GM04503 (cell line): ENCODE measurements around the gene RABGAP1L.
"Not testable (repeated sequence)": the region's sequence is repeated elsewhere in the genome, so short reads cannot be mapped to it uniquely, and the experiment has no call there.

Source experiments
- DNase-seq: peaks from one replicate; pipeline ENCODE4 v3.0.0-alpha.2; 2012; ENCODE audit warnings: low read depth

Gene RABGAP1L

DNA sequence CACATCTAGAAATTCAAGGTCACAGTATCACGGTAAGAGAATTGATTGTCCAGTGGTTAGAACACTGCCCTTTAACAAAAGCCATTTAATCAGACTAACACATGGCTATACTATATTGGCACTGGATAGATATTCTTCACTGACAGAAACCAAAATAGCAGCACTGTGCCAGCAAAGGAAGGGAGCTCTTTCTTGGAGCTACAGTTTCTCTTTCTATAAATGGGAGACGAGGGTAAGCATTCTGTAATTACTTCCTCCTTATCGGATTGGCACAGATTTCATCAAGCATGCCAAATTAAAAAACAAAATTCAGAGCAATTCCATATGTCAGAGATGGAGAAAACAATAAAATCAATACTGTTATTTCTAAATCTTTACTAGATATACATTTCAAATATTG lies 724.7 kb downstream of the RABGAP1L start:
- DNase-seq, result no peak

DNA sequence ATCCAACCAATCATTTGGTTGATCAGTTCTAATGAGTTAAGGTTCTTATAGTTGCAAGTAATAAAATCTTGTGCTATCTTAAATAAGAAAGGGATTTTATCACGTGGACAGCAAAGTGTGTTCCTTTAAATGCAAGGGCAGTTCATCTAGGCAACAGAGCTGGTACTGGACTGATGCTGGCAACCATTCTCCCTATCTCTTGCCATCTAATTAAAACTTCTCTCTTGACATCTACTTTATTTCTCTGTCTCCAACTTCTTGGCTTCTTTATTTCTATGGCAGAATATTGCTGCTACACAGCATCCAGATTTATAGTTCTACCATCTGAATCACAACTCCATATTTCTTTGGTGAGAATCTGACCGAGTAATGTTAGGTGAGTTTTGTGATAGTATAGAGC lies 725.2 kb downstream of the RABGAP1L start:
- DNase-seq, result no peak

DNA sequence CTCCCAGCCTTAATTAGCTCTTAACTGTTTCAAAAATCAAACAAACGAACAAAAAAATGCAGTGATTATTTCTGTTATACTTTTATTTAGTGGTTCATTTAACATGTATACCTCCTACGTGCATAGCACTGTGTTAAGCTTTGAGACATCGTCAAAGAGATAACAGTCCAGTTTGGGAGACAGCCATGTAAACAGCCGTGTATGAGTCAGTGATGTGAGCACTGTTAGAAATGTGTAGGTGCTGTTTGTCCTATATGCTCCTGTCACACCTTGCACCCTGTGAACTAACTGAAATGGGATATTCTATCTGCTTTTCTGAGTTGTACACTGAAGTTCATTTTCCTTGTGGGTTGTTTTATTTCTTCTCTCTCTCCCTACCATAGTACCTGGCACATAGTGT lies 730.7 kb downstream of the RABGAP1L start:
- DNase-seq, result no peak

DNA sequence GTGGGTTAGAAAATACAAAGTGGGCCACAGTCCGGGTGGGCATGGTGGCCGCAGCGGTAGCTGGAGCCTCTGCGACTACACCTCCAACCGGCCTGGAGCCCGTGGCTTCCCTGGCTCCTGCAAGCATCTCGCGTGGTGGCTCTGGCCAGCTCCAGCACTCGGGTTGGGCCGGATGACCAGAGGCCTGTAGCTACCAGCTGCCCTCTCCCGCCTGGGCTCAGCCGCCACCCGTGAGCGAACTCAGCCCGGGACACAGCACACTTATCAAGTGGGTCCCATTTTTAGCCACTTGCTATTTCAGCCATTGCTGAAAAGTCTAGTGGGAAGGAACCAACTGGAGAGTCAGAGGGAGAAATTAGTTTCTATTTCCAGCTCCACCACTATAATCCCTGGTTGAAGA lies 732.7 kb downstream of the RABGAP1L start:
- DNase-seq, result no peak

DNA sequence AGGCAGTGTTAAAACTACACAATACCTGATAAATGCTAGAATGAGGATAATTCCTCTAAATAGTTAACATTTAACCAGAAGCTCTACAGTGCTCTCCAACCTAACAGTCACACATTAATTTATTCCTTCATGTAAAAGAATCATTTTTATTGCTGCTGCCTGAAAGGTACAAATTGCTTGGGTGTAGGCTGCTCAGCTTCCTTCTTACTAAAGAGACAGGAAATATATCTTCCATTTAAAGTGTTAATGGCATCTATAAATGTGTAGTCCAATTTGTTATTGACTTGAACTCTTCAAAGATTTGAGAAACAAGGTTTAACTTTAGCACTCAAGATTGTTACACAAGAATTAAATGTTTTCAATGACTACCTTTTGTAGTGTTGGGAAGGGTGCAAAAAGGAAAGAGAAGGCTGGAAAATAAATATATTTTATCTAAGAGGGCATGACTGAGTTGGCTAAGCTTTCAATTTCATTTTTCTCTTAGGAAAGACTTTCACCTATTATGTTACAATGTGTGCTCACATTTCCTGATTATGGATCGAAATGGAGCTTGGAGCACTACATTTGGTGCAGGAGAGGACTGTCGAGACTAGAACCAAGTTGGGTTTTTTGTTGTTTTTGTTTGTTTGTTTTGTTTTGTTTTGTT lies 734.9 kb downstream of the RABGAP1L start:
- DNase-seq, result no peak

DNA sequence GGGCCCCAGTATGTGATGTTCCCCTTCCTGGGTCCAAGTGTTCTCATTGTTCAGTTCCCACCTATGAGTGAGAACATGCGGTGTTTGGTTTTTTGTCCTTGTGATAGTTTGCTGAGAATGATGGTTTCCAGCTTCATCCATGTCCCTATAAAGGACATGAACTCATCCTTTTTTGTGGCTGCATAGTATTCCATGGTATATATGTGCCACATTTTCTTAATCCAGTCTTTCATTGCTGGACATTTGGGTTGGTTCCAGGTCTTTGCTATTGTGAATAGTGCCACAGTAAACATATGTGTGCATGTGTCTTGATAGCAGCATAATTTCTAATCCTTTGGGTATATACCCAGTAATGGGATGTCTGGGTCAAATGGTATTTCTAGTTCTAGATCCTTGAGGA lies 736.3 kb downstream of the RABGAP1L start:
- not testable (repeated sequence) for DNase-seq

DNA sequence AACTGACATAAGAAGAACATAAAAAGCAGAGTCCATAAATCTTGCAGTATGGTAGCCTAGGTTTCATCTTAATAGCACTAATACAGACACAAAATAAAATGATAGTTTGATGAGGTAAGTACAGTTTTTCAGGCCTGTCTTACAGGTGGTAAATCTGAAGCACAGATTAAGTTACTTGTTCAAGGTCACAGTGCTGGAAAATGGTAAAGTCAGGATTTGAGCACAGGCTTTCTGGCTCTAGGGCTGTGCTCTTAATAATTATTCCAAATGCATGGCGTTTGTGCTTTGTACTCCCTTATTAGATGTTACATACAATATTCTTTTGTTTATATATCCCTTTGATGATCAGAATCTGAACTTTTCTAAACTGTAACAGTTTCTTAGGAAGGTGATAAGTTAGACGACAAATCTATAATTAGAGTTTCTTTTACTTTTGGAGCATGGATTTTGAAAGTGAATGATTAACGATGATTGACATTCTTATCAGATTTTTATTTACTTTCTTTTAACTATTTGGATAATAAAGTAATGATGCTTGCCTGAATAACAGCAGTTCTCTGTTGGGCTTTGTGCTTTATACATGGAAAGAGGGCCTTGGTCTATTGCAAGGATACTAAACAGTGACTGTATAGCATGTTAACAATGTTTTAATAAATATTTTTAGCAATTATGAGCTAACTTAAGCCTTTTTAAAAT lies 738.9 kb downstream of the RABGAP1L start:
- DNase-seq, result no peak

DNA sequence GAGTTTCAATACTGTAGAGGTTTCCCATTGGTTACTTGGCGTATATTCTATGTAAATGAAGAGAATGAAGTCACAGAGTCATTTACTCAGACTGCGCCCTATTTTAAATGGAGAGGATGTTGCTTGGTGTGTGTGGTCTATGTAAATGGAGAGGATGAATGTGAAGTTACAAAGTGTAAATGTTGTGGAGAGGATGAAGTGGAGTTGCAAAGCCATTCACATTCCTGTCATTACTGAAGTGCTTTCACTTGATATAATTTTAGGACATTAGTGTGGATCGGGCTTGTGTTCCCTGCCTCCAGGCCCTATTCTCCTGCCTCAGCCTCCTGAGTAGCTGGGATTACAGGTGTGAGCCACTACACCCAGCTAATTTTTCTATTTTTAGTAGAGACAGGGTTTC lies 741.0 kb downstream of the RABGAP1L start:
- no peak for DNase-seq

DNA sequence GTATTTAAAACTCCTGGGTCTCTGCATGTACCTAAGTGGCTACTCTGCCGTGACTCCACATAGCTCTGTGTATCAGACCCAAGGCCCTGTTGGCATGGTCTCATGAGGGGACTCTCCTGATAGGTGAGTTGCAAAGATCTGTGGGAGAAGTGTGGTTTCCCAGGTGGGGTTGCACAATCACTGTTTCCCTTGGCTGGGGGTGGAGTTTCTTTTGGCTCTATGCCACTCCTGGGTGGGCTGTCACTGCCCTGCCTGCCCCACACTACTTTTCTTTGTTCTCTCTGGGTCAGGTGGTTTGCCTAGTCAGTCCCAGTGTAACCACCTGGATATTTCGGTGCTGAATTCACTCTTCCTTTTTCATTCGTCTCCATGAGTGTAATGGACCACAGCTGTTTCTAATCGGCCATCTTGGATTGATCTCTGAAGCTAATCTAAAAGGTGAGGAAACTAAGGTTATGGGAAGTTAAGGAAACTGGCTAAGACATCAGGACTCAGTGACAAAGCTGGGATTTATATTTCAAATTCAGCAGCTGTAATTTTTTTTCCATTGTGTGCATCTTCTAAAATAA lies 743.3 kb downstream of the RABGAP1L start:
- no peak for DNase-seq

DNA sequence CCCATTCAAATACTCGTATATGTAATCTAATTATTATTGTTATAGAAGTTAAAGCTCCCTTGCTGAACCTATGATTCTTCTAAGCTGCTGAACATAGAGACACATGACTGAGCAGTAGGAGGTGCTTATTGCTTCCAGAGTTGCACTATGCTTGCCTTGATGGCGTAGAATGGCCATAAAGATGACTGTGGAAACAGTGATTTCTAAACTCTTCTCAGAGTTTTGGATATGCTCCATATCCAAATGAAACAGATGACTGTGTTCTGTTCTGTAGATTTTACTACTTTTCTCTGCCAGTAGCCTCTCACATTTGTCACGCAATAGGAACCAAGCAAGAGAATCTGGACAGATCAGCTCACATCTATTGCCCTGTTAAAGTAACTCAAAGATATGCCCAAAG lies 752.3 kb downstream of the RABGAP1L start:
- DNase-seq, result peak; percentile 27

DNA sequence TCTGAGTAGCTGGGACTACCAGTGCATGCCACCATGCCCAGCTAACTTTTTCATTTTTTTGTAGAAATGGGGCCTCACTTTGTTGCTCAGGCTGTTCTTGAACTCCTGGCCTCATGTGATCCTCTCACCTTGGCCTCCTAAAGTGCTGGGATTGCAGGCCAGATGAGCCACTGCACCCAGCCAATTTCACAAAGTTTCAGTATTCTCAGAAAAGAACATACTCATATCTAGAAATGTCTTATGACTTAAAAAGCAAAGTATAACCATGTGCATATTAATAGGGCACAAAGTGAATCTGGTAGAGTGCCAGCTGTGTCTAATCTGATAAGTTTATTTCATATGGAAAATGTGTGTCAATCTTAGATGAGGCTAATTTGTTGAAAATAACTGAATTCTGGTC lies 752.9 kb downstream of the RABGAP1L start:
- DNase-seq, result no peak

DNA sequence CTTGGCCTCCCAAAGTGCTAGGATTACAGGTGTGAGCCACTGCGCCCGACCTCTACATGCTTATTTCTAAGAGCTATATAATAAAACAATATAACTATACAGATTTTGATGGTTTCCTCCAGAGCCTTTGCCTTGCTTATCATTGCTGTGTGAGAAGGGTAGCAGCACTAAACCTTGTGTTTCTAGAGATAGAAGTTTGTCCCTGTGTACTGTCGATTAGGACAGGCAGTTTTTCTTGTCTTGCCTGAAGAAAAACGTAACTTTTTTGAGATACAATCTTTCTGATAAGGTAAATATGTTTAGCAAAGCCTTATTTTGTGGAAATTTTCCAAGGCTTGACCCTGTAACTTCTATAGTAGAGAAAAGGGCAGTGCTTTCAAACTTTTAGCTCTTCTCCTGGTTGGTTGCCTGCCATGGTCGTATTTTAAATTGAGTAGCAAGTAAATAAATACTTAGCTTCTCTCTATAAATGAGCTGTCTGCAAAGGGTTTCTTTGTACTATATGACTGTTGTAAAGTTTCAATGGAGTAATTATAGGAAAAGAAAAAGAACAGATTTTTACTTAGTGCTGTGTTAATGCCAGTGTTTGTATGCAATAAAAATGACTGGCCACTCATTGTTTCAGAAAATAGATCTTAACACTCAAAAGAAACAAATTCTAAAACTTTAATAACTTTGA lies 754.0 kb downstream of the RABGAP1L start:
- DNase-seq, result no peak

DNA sequence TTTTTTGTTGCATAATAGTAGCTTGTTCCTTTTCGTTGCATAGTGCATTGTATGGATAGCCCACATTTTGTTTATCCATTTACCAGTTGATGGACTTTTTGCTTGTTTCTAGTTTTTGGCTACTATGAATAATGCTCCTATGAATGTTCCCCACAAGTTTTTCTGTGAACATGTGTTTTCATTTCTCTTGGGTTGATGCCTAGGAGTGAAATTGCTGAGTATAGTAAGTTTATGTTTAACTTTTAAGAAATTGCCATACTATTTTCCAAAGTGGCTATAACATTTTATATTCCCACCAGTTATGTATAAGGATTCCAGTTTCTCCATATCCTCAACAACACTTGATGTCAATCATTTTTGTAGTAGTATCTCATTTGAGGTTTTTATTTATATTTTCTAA lies 755.7 kb downstream of the RABGAP1L start:
- no peak for DNase-seq

DNA sequence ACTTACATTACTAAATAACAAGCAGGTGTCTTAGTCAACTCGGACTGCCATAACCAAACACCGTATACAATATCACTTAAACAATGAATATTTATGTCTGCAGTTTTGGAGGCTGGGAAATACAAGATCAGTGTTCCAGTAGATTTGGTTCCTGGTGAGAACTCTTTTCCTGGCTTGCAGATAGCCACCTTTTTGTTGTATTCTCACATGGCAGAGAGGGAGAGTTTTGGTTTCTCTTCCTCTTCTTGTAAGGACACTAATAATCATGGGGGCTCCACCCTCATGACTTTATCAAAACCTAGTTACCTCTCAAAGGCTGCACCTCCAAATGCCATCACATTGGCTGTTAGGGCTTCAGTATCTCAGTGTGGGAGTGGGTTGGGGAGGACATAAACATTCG lies 757.5 kb downstream of the RABGAP1L start:
- no peak for DNase-seq

DNA sequence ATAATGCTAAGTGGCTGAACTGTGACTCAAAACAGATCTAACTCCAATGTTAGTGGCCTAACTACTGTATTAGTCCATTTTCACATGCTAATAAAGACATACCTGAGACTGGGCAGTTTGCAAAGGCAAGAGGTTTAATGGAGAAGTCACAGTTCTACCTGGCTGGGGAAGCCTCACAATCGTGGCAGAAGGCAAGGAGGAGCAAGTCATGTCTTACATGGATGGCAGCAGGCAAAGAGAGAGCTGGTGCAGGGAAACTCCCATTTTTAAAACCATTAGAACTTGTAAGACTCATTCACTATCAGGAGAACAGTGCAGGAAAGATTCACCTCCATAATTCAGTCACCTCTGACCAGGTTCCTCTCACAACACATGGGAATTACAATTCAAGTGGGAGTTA lies 760.8 kb downstream of the RABGAP1L start:
- no peak for DNase-seq

DNA sequence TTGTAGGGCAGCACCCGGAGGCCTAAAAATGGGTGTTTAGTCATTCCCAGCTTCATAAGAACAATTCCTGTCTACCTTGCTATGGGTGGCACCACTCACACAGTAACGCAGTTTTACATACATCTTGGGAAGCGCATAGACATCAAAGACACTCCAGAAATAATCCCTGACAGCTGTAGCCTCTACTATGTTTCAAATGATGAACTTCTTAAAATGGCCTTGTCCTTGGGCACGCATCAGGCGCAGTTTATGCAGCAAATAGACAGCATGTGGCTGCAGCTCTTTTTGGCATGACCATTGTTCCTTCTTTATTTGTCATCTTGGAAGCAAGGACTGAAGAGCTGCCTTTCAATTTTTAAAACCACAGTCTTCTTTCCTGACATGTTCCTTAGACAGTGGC lies 762.8 kb downstream of the RABGAP1L start:
- DNase-seq, result no peak

DNA sequence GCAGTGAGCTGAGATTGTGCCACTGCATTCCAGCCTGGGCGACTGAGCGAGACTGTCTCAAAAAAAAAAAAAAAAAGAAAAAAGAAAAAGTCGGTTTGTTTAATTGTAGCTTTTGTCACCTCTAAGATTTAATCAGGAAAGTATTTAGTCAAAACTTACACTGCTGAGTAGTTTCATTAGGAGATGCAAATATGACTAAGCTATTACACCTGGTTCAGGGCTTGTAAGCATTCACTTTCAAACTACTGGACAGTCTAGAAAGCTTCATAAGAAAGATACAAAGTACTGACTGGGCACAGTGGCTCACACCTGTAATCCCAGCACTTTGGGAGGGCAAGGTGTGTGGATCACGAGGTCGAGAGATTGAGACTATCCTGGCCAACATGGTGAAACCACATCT lies 764.5 kb downstream of the RABGAP1L start:
- DNase-seq, result no peak

DNA sequence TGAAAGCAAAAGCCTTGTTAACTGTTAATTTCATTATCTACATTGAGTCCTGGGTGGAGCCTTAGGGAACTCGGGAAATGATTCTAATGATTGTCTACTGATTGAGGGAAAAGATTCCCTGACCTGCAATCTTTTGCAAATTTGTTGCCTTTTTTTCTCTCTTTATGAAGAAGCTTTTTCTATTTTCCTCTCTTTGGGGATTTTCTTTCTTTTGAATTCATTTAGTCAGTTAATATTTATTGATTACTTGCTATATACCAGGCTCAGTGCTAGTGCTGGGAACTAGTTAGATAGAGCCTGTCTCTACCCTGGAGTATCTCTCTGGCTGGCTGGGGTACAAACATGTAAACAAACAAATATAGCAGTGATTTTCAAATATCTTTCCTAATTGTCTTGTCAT lies 769.2 kb downstream of the RABGAP1L start:
- no peak for DNase-seq

DNA sequence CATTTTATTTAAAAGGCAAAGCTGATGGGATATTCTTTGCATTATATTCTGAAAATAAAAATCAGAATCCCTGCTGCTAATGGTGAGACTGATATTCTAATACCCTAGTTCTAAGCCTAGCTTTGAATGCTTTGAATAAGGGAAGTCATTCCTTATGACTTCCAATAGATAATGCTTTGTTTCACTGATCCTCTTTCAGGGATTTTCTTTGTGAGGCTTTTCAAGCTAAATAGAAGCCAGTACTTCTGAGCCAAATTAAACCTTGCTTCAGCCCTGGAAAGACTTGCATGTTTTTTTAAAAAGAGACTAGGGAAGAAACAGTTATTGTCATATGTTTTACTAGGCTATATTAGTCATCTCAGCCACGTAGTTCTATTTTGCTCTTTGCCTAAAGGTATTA lies 771.9 kb downstream of the RABGAP1L start:
- DNase-seq, result no peak

DNA sequence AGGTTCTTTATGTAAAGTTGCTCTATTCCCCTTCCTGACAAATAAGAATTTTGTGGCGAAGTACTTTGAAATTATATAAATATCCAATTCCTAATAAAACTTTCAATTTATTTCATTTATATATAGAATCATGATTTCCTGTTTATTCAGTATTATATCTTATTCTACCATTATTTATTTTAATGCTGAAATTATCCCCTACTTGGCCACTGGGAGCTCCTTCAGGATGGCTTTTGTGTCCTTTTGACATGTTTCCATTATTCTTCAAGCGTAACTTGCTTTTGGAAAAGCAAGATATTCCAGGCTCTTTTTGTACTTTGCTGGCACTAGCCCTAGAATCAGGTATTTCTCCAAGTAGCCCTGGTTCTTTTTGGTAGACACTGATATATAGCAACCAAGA lies 773.3 kb downstream of the RABGAP1L start:
- no peak for DNase-seq

DNA sequence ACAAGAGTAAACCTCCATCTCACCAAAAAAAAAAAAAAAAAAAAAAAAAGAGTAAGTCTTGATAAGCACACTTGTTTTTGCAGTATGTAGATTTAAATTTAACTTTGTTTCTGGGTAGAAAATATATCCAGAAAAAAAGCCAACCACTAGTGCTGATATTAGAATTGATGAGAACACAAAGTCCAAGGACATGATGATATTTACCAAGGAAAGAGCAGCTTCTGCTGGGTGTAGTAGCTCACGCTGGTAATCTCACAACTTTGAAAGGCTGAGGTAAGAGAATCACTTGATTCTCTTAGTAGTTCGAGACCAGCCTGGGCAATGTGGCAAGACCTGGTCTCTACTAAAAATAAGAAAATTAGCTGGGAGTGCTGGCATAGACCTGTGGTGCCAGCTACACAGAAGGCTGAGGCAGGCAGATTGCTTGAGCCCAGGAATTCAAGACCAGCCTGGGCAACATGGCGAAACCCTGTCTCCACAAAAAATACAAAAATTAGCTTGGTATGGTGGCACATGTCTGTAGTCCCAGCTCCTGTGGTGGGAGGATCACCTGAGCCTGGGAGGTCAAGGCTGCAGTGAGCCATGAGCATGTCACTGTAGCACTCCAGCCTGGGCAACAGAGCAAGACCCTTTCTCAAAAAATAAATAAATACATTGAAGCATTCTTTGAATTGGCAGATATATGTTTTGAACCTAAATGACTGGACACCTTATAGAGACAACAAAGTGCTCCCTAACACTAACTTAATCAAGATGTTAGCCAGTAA lies 776.8 kb downstream of the RABGAP1L start:
- DNase-seq, result no peak

DNA sequence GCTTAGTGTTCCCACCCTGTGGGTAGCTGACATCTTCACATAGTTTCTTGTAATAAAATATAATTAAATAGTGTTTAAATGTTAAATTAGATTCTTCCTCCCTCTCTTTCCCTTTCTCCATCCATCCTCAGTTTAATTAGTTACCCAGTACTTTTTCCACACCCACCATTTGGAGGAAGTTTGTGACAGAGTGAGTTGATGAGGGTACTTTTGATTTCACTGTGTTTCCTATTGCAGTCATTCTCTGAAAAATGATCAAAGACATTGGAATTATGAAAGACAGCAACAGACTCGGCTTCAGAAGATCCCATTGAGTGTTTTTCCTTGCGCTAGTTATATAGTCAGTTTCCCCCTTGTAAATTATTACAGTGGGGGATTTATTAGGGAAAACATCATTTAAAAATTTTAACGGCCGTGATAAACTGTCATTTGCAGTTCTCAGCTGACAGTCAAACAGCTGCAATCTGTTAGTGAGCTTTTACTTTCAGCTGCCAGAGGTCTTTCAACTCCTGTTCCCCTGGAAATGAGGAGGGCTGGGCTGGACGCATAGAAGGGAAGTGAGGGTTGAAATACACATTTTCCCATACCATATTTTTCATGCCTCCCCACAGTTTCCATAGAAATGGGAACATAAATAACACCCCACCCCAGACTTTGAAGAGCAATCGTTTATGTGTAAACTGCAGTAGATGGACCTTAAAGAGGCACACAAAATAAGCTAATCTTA lies 779.1 kb downstream of the RABGAP1L start:
- no peak for DNase-seq
